Stimulated activated naive CD8-positive, alpha-beta T cell treated with anti-CD3 and anti-CD28 coated beads, Interleukin-15, Interleukin-2, amounts not matched to agents 100 ng/mL and 50 ng/mL, for 24 hours (primary cell): ENCODE data around the gene ZSWIM4.

Experiments used
- H3K27ac Mint-ChIP-seq: one replicate; pipeline ENCODE4 v1.8.0; 2021; ENCODE audit warnings: mild to moderate bottlenecking, mixed read lengths
- H3K27me3 Mint-ChIP-seq: one replicate; pipeline ENCODE4 v1.8.0; 2021; ENCODE audit warnings: mixed read lengths
- H3K36me3 Mint-ChIP-seq: one replicate; pipeline ENCODE4 v1.8.0; 2021; ENCODE audit warnings: low read depth, mixed read lengths
- H3K4me1 Mint-ChIP-seq: one replicate; pipeline ENCODE4 v1.8.0; 2021; ENCODE audit warnings: low read depth, mixed read lengths
- H3K4me3 Mint-ChIP-seq: one replicate; pipeline ENCODE4 v1.8.0; 2021; ENCODE audit warnings: mild to moderate bottlenecking, mixed read lengths
- H3K9me3 Mint-ChIP-seq: one replicate; pipeline ENCODE4 v1.8.0; 2021; ENCODE audit warnings: mixed read lengths

The ZSWIM4 gene

DNA sequence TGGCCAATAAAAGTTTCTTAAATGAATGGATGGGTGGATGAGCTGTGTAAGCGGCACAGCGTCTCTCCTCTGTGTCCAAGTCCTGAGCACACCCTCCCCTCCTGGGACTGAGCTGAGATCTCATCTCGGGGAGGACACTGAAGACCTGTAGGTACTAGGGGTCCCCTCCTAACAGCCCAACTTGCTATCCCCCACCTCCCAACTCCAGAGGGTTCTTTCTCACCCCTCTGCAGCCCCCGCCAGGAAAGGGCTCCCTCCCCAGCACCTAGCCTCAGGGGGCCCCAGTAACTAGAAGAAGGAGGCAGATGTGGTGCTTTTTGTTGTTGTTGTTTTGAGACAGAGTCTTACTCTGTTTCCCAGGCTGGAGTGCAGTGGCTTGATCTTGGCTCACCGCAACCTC lies 80.6 kb downstream of the ZSWIM4 start:
- Mint-ChIP-seq H3K27ac (no peak overlapping the region), H3K36me3 (no peaks in the 10 kb centered on the region), H3K4me3 (no peak overlapping the region), H3K4me1 (peaks cover 14% of the 10 kb centered on the region), H3K27me3 (peaks cover 3% of the 10 kb centered on the region), H3K9me3 (no peaks in the 10 kb centered on the region)

DNA sequence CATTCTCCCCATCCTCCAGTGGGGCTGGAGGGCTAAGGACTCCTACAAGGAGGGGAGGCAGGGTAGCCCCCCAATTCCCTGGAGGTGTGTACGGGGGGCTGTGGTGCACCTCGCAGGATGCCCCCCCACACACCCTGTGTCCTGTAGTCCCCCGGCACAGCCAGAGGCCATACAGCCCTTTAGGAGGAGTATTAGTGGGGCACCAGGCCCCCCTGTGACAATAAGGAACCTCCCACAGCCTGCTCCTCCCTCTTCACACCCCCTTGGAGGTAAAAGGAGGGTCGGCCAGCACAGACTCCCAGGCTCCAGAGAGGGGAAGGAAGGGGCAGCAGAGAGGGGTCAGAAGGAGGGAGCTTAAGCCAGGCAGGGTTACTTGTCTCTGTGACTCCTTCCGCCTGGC lies 81.6 kb downstream of the ZSWIM4 start, which contains the start of gene NANOS3:
Gene NANOS3, plus strand, starts transcription at position 301 of the 400 bp plus-strand sequence. CDS start 115 bp downstream, outside the sequence.
- Mint-ChIP-seq H3K27ac (no peak within 1 kb of the TSS), H3K4me3 (no peak within 1 kb of the TSS), H3K36me3 (no peaks in the 10 kb centered on the region)

DNA sequence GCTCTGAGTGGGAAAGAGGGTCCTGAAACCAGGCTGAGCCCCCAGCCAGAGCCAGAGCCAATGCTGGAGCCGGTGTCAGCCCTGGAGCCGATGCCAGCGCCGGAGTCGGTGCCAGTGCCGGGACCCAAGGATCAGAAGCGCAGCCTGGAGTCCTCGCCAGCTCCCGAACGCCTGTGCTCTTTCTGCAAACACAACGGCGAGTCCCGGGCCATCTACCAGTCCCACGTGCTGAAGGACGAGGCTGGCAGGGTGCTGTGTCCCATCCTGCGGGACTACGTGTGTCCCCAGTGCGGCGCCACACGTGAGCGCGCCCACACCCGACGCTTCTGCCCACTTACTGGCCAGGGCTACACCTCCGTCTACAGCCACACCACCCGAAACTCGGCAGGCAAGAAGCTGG lies 82.1 kb downstream of the ZSWIM4 start:
- peaks cover 3% of the 10 kb centered on the region for H3K27me3 Mint-ChIP-seq
- H3K9me3 Mint-ChIP-seq, result no peaks in the 10 kb centered on the region
- H3K36me3 Mint-ChIP-seq, result no peaks in the 10 kb centered on the region
- no peak overlapping the region for H3K4me3 Mint-ChIP-seq
- H3K4me1 Mint-ChIP-seq, result peaks cover 28% of the 10 kb centered on the region
- H3K27ac Mint-ChIP-seq, result no peak overlapping the region

More for the DNA sequence above, 81.6 kb downstream of the ZSWIM4 start, which contains the start of gene NANOS3:
- peaks cover 25% of the 10 kb centered on the region for H3K4me1 Mint-ChIP-seq
- H3K27me3 Mint-ChIP-seq, result peaks cover 3% of the 10 kb centered on the region
- no peaks in the 10 kb centered on the region for H3K9me3 Mint-ChIP-seq

DNA sequence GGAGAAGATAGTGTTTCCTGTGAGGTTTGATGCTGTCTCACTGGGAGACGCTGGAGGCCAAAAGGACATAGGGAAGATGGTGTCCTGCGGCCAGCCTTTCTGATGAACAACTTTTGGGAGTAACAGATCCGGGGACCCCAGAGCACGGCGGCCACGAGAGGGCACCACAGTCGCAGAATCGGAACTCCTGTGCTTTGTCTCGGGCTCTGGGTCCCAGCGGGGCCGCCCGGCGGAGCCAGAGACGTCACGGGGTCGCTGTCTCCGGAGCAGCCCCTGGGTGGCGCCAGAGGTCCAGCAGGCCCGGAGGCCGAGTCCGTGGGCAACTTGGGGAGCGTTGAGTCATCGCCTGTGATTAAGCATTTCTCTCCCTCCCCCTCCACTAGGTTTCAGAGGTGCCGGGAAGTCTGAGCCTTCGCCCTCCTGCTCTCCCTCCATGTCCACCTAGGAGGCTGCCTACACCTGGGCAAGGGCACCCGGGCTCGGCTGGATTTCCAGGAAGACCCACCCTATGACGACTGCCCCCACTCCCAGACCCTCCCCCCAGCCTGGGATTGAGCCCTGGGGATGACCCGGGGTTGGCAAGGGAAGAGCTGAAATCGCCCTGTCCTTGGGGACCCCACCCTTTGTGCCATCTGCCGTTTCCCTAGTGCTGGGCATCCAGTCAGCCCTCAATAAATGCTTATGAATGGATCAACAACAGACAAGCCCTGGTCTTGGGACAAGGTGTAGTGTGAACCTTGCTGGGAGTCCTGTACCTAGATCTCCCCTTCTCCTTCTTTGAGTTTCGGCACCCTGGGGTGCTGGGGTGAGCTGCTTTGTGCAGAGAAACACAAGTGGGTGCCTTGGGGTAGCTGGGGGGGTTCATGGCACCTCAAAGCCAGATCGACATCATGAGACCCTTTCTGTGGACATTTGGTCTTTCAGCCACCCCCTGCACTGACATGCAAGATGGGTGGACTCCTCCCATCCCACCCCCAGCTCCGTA lies 85.1 kb downstream of the ZSWIM4 start:
- Mint-ChIP-seq H3K4me1 (peaks cover 28% of the 10 kb centered on the region), H3K27me3 (no peaks in the 10 kb centered on the region), H3K27ac (peak overlapping the region; percentile 70), H3K4me3 (peak overlapping the region; percentile 43), H3K9me3 (no peaks in the 10 kb centered on the region), H3K36me3 (no peaks in the 10 kb centered on the region)

DNA sequence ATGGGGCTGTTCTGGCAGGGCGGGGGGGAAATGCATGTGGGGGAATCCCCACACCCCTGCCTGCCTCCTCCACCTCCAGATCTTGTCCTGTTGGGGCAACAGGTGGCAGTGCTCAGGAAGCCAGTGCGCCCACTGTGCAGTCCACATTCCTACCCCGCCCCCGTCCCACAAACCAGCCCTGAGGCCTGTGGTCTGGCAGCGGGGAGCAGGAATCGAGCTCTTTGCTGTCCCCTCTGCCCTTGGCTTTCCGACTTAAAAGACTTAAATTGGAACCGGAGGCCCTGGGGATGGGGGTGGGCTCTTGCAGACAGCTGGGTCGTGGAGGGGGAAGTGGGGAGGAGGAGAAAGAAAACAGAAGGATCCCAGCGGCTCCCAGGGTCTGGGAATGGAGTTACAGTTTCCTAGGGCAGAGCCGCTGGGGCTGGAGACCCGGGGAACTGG lies 86.0 kb downstream of the ZSWIM4 start:
- Mint-ChIP-seq H3K36me3 (no peaks in the 10 kb centered on the region), H3K4me1 (peaks cover 33% of the 10 kb centered on the region), H3K9me3 (no peaks in the 10 kb centered on the region), H3K27me3 (no peaks in the 10 kb centered on the region), H3K4me3 (peak overlapping the region; percentile 32), H3K27ac (no peak overlapping the region)
